ENCODE results near the gene PLK2.

The PLK2 gene

DNA sequence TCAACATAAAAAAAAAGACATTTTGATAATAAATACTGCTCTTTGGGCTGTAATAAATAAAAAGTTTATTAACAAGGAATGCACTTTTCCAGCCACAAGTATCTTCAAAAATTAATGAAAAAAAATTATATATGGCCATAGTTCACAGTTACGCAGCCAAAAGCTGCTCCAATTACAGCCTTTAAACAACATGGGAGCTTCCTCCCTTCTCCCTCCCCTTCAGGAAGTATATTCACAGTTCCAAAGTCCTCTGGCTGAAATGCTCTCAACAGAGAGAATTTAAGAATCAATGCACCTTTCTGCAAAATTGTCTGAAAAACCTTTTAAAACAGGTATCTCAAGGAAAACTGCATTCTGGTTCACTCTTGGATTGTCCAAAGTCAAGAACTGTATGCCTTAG is 5.9 kb downstream of the PLK2 start:
- H3K4ac ChIP-seq (ENCODE audit: low read depth in 1 of 2, low read length in 2 of 2): no peak overlapping the region
- H3K27me3 ChIP-seq (ENCODE audit: control insufficient read depth in 1 of 2, insufficient read depth in 1 of 2, low read length in 2 of 2): no peaks in the 10 kb centered on the region
- H2BK120ac ChIP-seq (ENCODE audit: low read depth, low read length): no peak overlapping the region
- H3K9me3 ChIP-seq (ENCODE audit: control insufficient read depth, low read length): no peaks in the 10 kb centered on the region
- no peak overlapping the region for H2BK12ac ChIP-seq (ENCODE audit: low read length in 2 of 2)
- no peak overlapping the region for H3K23ac ChIP-seq (ENCODE audit: low read length in 2 of 2)
- H2BK5ac ChIP-seq (ENCODE audit: low read depth, low read length, poor library complexity, severe bottlenecking): no peak overlapping the region
- H3K4me2 ChIP-seq (ENCODE audit: low read length, poor library complexity, severe bottlenecking): peak overlapping the region; percentile 78
- H2BK15ac ChIP-seq (ENCODE audit: low read depth, poor library complexity, severe bottlenecking): no peak overlapping the region
- no peak overlapping the region for H4K91ac ChIP-seq (ENCODE audit: low read length)
- H3K14ac ChIP-seq (ENCODE audit: low read length in 2 of 2): no peak overlapping the region
- no peak overlapping the region for H4K8ac ChIP-seq (ENCODE audit: low read length)
- peaks cover 9 to 57% of the 10 kb centered on the region in 2 experiments for H3K36me3 ChIP-seq (ENCODE audit: control insufficient read depth in 1 of 2, insufficient read depth in 2 of 2, low read depth in 1 of 2, low read length in 2 of 2)
- no peak overlapping the region for H2AK5ac ChIP-seq (ENCODE audit: low read length, severe bottlenecking)
- no peak overlapping the region for H3K4me3 ChIP-seq (ENCODE audit: insufficient read depth in 1 of 2, low read depth in 1 of 2, low read length in 2 of 2)
- DNase-seq: no peak
- WGBS: 98% methylated on average over 1 of the region's 1 CpG
- H3K18ac ChIP-seq (ENCODE audit: low read depth in 1 of 2, low read length in 2 of 2): no peak overlapping the region
- no peak overlapping the region for H3K9ac ChIP-seq (ENCODE audit: low read length)
- peaks cover 3% of the 10 kb centered on the region for H3K4me1 ChIP-seq (ENCODE audit: control insufficient read depth, insufficient read depth, low read depth, low read length)
- no peak overlapping the region for H2AFZ ChIP-seq (ENCODE audit: low read depth, low read length)
- H3K27ac ChIP-seq (ENCODE audit: low read length, poor library complexity, severe bottlenecking): peak overlapping the region; percentile 73
- no peaks in the 10 kb centered on the region for H3K79me1 ChIP-seq (replicated peaks; ENCODE audit: low read length, poor library complexity, severe bottlenecking)

- H3K9me3 ChIP-seq (ENCODE audit: control insufficient read depth, low read length): no peaks in the 10 kb centered on the region
- H2BK12ac ChIP-seq (ENCODE audit: low read length in 2 of 2): no peak overlapping the region
- H3K4me1 ChIP-seq (ENCODE audit: control insufficient read depth, insufficient read depth, low read depth, low read length): peaks cover 3% of the 10 kb centered on the region
- H3K4me2 ChIP-seq (ENCODE audit: low read length, poor library complexity, severe bottlenecking): no peak overlapping the region
- DNase-seq: no peak
- H3K36me3 ChIP-seq (ENCODE audit: control insufficient read depth in 1 of 2, insufficient read depth in 2 of 2, low read depth in 1 of 2, low read length in 2 of 2): peaks cover 9 to 57% of the 10 kb centered on the region in 2 experiments
- H3K4ac ChIP-seq (ENCODE audit: low read depth in 1 of 2, low read length in 2 of 2): no peak overlapping the region
- no peak overlapping the region for H3K14ac ChIP-seq (ENCODE audit: low read length in 2 of 2)
- no peaks in the 10 kb centered on the region for H3K27me3 ChIP-seq (ENCODE audit: control insufficient read depth in 1 of 2, insufficient read depth in 1 of 2, low read length in 2 of 2)
- H4K8ac ChIP-seq (ENCODE audit: low read length): no peak overlapping the region
- H3K4me3 ChIP-seq (ENCODE audit: insufficient read depth in 1 of 2, low read depth in 1 of 2, low read length in 2 of 2): no peak overlapping the region
- H3K9ac ChIP-seq (ENCODE audit: low read length): no peak overlapping the region
- H3K79me1 ChIP-seq (replicated peaks; ENCODE audit: low read length, poor library complexity, severe bottlenecking): no peaks in the 10 kb centered on the region
- H2AFZ ChIP-seq (ENCODE audit: low read depth, low read length): no peak overlapping the region
- no peak overlapping the region for H2BK5ac ChIP-seq (ENCODE audit: low read depth, low read length, poor library complexity, severe bottlenecking)
- no peak overlapping the region for H2BK120ac ChIP-seq (ENCODE audit: low read depth, low read length)
- H4K91ac ChIP-seq (ENCODE audit: low read length): no peak overlapping the region
- H3K27ac ChIP-seq (ENCODE audit: low read length, poor library complexity, severe bottlenecking): peak overlapping the region; percentile 49
- H2AK5ac ChIP-seq (ENCODE audit: low read length, severe bottlenecking): no peak overlapping the region
- H3K23ac ChIP-seq (ENCODE audit: low read length in 2 of 2): no peak overlapping the region
- H2BK15ac ChIP-seq (ENCODE audit: low read depth, poor library complexity, severe bottlenecking): no peak overlapping the region
- H3K18ac ChIP-seq (ENCODE audit: low read depth in 1 of 2, low read length in 2 of 2): no peak overlapping the region
Measured at GRCh38 chr5:58453306-58453705, 6.6 kb downstream of the PLK2 start.

DNA sequence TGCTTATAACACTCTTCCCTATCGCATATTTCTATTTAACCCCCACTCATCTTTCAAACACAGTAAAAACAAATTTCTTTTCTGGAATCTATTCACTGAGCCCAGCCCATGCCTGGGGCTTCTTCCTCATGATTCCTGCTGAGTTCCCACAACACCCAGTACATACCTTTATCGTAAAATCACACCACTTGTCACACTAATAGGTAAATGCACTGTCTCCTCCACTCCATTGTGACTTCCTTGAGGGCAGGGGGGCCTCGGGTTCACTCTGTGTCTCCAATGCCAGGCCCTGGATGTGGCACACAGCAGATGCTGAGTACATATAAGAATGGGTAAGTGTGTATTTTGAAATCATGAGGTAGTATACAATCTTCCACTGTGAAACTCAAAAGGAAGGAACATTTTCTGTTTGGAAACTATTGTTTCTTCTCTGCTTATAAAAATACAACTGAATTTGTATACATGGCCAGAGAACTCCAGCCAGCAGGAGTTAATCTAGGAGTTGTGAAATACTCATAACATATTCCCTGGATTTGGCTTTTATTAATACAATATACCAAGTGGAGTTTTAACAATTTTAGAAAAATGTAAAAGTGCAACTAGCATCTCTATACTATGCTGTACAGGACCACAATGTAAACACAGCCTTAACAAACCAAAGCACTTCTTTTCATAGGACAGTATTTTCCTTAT is 7.2 kb downstream of the PLK2 start:
- H4K91ac ChIP-seq (ENCODE audit: low read length): no peak overlapping the region
- no peak overlapping the region for H3K4ac ChIP-seq (ENCODE audit: low read depth in 1 of 2, low read length in 2 of 2)
- no peak overlapping the region for H2AK5ac ChIP-seq (ENCODE audit: low read length, severe bottlenecking)
- H2BK120ac ChIP-seq (ENCODE audit: low read depth, low read length): no peak overlapping the region
- no peak overlapping the region for H2AFZ ChIP-seq (ENCODE audit: low read depth, low read length)
- no peaks in the 10 kb centered on the region for H3K79me1 ChIP-seq (replicated peaks; ENCODE audit: low read length, poor library complexity, severe bottlenecking)
- no peak overlapping the region for H3K4me2 ChIP-seq (ENCODE audit: low read length, poor library complexity, severe bottlenecking)
- no peak overlapping the region for H4K8ac ChIP-seq (ENCODE audit: low read length)
- no peak overlapping the region for H2BK12ac ChIP-seq (ENCODE audit: low read length in 2 of 2)
- H3K18ac ChIP-seq (ENCODE audit: low read depth in 1 of 2, low read length in 2 of 2): no peak overlapping the region
- no peaks in the 10 kb centered on the region for H3K9me3 ChIP-seq (ENCODE audit: control insufficient read depth, low read length)
- peak overlapping the region; percentile 71 for H3K27ac ChIP-seq (ENCODE audit: low read length, poor library complexity, severe bottlenecking)
- no peak overlapping the region for H3K14ac ChIP-seq (ENCODE audit: low read length in 2 of 2)
- no peak overlapping the region for H3K4me3 ChIP-seq (ENCODE audit: insufficient read depth in 1 of 2, low read depth in 1 of 2, low read length in 2 of 2)
- peaks cover 3% of the 10 kb centered on the region for H3K4me1 ChIP-seq (ENCODE audit: control insufficient read depth, insufficient read depth, low read depth, low read length)
- H3K27me3 ChIP-seq (ENCODE audit: control insufficient read depth in 1 of 2, insufficient read depth in 1 of 2, low read length in 2 of 2): no peaks in the 10 kb centered on the region
- H3K36me3 ChIP-seq (ENCODE audit: control insufficient read depth in 1 of 2, insufficient read depth in 2 of 2, low read depth in 1 of 2, low read length in 2 of 2): peaks cover 9 to 53% of the 10 kb centered on the region in 2 experiments
- no peak overlapping the region for H2BK15ac ChIP-seq (ENCODE audit: low read depth, poor library complexity, severe bottlenecking)
- H2BK5ac ChIP-seq (ENCODE audit: low read depth, low read length, poor library complexity, severe bottlenecking): no peak overlapping the region
- DNase-seq: no peak
- H3K9ac ChIP-seq (ENCODE audit: low read length): no peak overlapping the region
- over 99% methylated on average over 3 of the region's 3 CpGs for whole genome bisulfite sequencing
- H3K23ac ChIP-seq (ENCODE audit: low read length in 2 of 2): no peak overlapping the region

- Histone ChIP-seq H3K36me3 (ENCODE audit: control insufficient read depth in 1 of 2, insufficient read depth in 2 of 2, low read depth in 1 of 2, low read length in 2 of 2) (peaks cover 9 to 46% of the 10 kb centered on the region in 2 experiments), H2BK12ac (ENCODE audit: low read length in 2 of 2) (no peak overlapping the region), H3K14ac (ENCODE audit: low read length in 2 of 2) (no peak overlapping the region), H2BK15ac (ENCODE audit: low read depth, poor library complexity, severe bottlenecking) (no peak overlapping the region), H3K4me2 (ENCODE audit: low read length, poor library complexity, severe bottlenecking) (no peak overlapping the region), H2BK5ac (ENCODE audit: low read depth, low read length, poor library complexity, severe bottlenecking) (no peak overlapping the region), H2BK120ac (ENCODE audit: low read depth, low read length) (no peak overlapping the region), H3K4ac (ENCODE audit: low read depth in 1 of 2, low read length in 2 of 2) (no peak overlapping the region), H3K79me1 (replicated peaks; ENCODE audit: low read length, poor library complexity, severe bottlenecking) (no peaks in the 10 kb centered on the region), H3K27me3 (ENCODE audit: control insufficient read depth in 1 of 2, insufficient read depth in 1 of 2, low read length in 2 of 2) (no peaks in the 10 kb centered on the region), H2AK5ac (ENCODE audit: low read length, severe bottlenecking) (no peak overlapping the region), H4K91ac (ENCODE audit: low read length) (no peak overlapping the region), H4K8ac (ENCODE audit: low read length) (no peak overlapping the region), H3K4me1 (ENCODE audit: control insufficient read depth, insufficient read depth, low read depth, low read length) (peaks cover 4% of the 10 kb centered on the region), H3K18ac (ENCODE audit: low read depth in 1 of 2, low read length in 2 of 2) (no peak overlapping the region), H3K23ac (ENCODE audit: low read length in 2 of 2) (no peak overlapping the region), H3K9ac (ENCODE audit: low read length) (no peak overlapping the region), H3K9me3 (ENCODE audit: control insufficient read depth, low read length) (no peaks in the 10 kb centered on the region), H2AFZ (ENCODE audit: low read depth, low read length) (no peak overlapping the region), H3K4me3 (ENCODE audit: insufficient read depth in 1 of 2, low read depth in 1 of 2, low read length in 2 of 2) (no peak overlapping the region), H3K27ac (ENCODE audit: low read length, poor library complexity, severe bottlenecking) (peak overlapping the region; percentile 71)
- 92% methylated on average over 8 of the region's 8 CpGs for WGBS
- no peak for DNase-seq
Measured at GRCh38 chr5:58451732-58452565, 7.9 kb downstream of the PLK2 start.

Data from mesenchymal stem cell (in vitro differentiated cells and primary cell).